Heart right ventricle (tissue), 16 donors: ENCODE results near the gene LRRC1. TPM values are rescaled to one million over a fixed set of nuclear protein-coding genes. Genes with fewer than 3 reads are reported as not detected.

ENCODE experiments used
- ATAC-seq, 8 donors: fragments of 200-7000 bp; cut with Tn5 transposase; one replicate each; pipeline ENCODE4 v1.9.1; 2020; ENCODE audit warnings: mild to moderate bottlenecking in 8 of 8, moderate library complexity in 8 of 8, moderate number of reproducible peaks in 1 of 8
- DNase-seq, 2 donors: peaks; one replicate each; pipeline ENCODE4 v3.0.0-alpha.2; 2020
- H3K27ac ChIP-seq, 10 donors: fragments of 200-600 bp; sonication (generic) in 2 of 10; one replicate each; pipeline versions ENCODE4 v1.5.0 to v1.8.0; 2020 to 2022; ENCODE audit warnings: mild to moderate bottlenecking in 3 of 10
- H3K27me3 ChIP-seq, 7 donors: fragments of 200-600 bp; one replicate each; pipeline ENCODE4 v1.8.0; 2021 to 2022; ENCODE audit warnings: mild to moderate bottlenecking in 2 of 7
- H3K36me3 ChIP-seq, 9 donors: fragments of 200-600 bp; sonication (generic) in 1 of 9; one replicate each; pipeline versions ENCODE4 v1.5.0 to v1.8.0; 2020 to 2022; ENCODE audit warnings: mild to moderate bottlenecking in 2 of 9
- H3K4me1 ChIP-seq, 9 donors: fragments of 200-600 bp; sonication (generic) in 1 of 9; one replicate each; pipeline versions ENCODE4 v1.5.0 to v1.8.0; 2020 to 2022; ENCODE audit warnings: mild to moderate bottlenecking in 4 of 9
- H3K4me3 ChIP-seq, 10 donors: fragments of 200-600 bp; sonication (generic) in 2 of 10; one replicate each; pipeline versions ENCODE4 v1.5.0 to v1.8.0; 2020 to 2022; ENCODE audit warnings: mild to moderate bottlenecking in 7 of 10, moderate library complexity in 2 of 10
- H3K9me3 ChIP-seq, 11 donors: fragments of 200-600 bp in 10 of 11; sonication (generic) in 2 of 11; one replicate each; pipeline versions ENCODE4 v1.5.0 to v1.8.0; 2013 to 2022; ENCODE audit warnings: mild to moderate bottlenecking in 2 of 11, control low read depth in 1 of 11, moderate library complexity in 1 of 11
- WGBS, 2 donors: extraction: QIAGEN DNeasy Blood & Tissue Kit; methylation state at CpG; one replicate each; pipeline ENCODE4 v1.1.7; 2013; ENCODE audit warnings: inconsistent platforms in 1 of 2; 5-methylcytosine and 5-hydroxymethylcytosine counted together
- intact Hi-C, 10 donors: fragments of 100-400 bp; cut with DNase I; formaldehyde crosslinking; loops; one replicate each; pipeline versions ENCODE4 v1.11.1 to v1.14.2; 2022
- long read RNA-seq, 3 donors: library from polyadenylated mRNA; unstranded; transcript quantifications; one replicate each; pipeline ENCODE4 v2.0.0, GENCODE V29; 2020 to 2021
- polyA plus RNA-seq, 2 donors: library from polyadenylated mRNA; stranded (reverse); fragments of 200-250 nt; gene quantifications; one replicate each; pipeline ENCODE4 v1.2.3, GENCODE V29; 2013
- total RNA-seq, 10 donors: library from RNA; stranded (reverse); fragmentation: NEBNext Ultra II Directional in 3 of 10; extraction: Animal tissue kit (Norgen Biotek cat#: 25700) in 3 of 10; gene quantifications; one replicate each; pipeline versions ENCODE4 v1.2.1 to v1.2.4, GENCODE V29; 2021 to 2023
- TF ChIP-seq, protein P1 (sequence below), 9 donors: fragments of 200-600 bp; sonication (generic) in 2 of 9; IDR thresholded peaks; one replicate each; pipeline versions ENCODE4 v1.5.0 to v1.8.0; 2021 to 2022; ENCODE audit warnings: antibody characterized with exemption in 9 of 9, mild to moderate bottlenecking in 5 of 9, moderate library complexity in 1 of 9
- donor health status: Arrhythmogenic right ventricular cardiomyopathy.
- donor health status: ischemic (EF 13 %, LVEDD 7.1; RV severe dilation, severe dysfunction).
- donor health status: healthy with polysubstance abuse.
- donor health status: DM: no; HTN: yes; CAD: no.
- donor health status: DM: no; HTN: no; CAD: no.
- donor health status: ischemic (EF 25% LVEDD 6.9; RV normal size, moderate dysfunction).
- donor health status: ischemic (EF 25% LVEDD 5.7; RV mildly dilated, moderate dysfunction).
- donor health status: healthy.
- donor health status: DM: yes; HTN: yes; CAD: no.
- donor health status: Ischemic cardiomyopathy.
- donor health status: ischemic (EF 35%, LVEDD 5.7; RV mildly dilated, moderate dysfunction).
- donor health status: nonischemic (EF 11% LVEDD 7.7; RV severe dilation, severe dysfunction).
- donor health status: DM: yes; HTN: yes; CAD: no.
- donor health status: PGD.
- donor health status: ischemic (EF 29% LVEDD 5.4; RV normal size, mild dysfunction).
- donor health status: nonischemic (EF 23%, LVEDD 6.1; RV moderate dilation, normal function).

Gene LRRC1
- total RNA-seq, result 1 to 10 TPM; 1.2 to 7.0 (median 4.7) TPM
- 1 to 10 TPM; 1.3 to 7.5 TPM for polyA plus RNA-seq
- long read RNA-seq, donor 1, partial matches to known transcripts, result 2 of 6 reads
- long read RNA-seq, donor 1, other reads (novel, unspliced or antisense), result 1 of 6 reads
- long read RNA-seq, donor 2, partial matches to known transcripts, result 0 of 6 reads
- long read RNA-seq, donor 2, other reads (novel, unspliced or antisense), result 3 of 6 reads
- long read RNA-seq, donor 3, result 0 reads

DNA sequence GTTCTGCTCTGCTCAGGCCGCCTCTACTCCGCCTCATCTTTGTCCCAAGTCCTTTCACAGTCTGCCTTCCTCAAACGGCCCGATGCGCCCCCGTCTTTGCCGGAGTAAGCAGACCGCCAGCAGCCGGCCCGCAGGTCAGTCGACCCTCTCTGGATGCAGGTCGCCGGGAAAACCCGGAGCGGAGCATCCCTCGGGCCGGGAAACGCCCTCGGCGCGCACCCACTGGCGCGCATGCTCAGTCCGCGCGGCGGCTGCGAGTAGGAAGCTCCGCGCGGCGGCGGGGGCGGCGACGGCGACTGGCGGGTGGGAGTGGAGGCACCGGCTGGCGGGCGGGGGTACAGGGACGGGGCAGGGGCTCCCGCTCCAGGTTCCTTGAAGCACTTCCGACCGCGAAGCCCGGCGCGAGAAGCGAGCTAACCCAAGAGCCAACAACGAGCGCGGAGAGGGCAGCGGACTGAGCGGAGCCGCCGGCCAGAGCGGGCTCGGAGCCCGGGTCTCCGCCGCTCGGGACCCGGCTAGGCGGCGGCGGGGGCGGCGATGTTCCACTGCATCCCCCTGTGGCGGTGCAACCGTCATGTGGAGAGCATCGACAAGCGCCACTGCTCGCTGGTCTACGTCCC lies at the start of gene LRRC1:
TSS of gene LRRC1 (plus strand) at position 286 of the 620 bp plus-strand sequence. CDS start at position 538, 252 bp downstream.
- no peaks in the 10 kb centered on the region for H3K36me3 ChIP-seq
- peak within 1 kb of the TSS; percentile 21 to 88 (median 78) for H3K27ac ChIP-seq
- peaks cover 0 to 33% (median 20%) of the 10 kb centered on the region in 9 donors for H3K4me1 ChIP-seq
- intact Hi-C loops, result loop anchor here in 9 of 10 donors (1.0 to 10.0 kb wide), 9 partner anchors 62 to 250 kb away; partner anchors contain the start of gene GCLC (in 1 of the 9)
- TF ChIP-seq, protein P1, sequence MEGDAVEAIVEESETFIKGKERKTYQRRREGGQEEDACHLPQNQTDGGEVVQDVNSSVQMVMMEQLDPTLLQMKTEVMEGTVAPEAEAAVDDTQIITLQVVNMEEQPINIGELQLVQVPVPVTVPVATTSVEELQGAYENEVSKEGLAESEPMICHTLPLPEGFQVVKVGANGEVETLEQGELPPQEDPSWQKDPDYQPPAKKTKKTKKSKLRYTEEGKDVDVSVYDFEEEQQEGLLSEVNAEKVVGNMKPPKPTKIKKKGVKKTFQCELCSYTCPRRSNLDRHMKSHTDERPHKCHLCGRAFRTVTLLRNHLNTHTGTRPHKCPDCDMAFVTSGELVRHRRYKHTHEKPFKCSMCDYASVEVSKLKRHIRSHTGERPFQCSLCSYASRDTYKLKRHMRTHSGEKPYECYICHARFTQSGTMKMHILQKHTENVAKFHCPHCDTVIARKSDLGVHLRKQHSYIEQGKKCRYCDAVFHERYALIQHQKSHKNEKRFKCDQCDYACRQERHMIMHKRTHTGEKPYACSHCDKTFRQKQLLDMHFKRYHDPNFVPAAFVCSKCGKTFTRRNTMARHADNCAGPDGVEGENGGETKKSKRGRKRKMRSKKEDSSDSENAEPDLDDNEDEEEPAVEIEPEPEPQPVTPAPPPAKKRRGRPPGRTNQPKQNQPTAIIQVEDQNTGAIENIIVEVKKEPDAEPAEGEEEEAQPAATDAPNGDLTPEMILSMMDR (IDR thresholded peaks at IDR 0.05), result no peak
- ATAC-seq, result peak; percentile 84 to 97 (median 95)
- H3K9me3 ChIP-seq, result peaks cover 0 to 6% (median 0%) of the 10 kb centered on the region in 11 donors
- H3K27me3 ChIP-seq, result peaks cover 0 to 29% (median 0%) of the 10 kb centered on the region in 7 donors
- H3K4me3 ChIP-seq, result peak within 1 kb of the TSS; percentile 59 to 96 (median 91)
- WGBS, 2 donors, result 0% methylated on average over 75 of the region's 75 CpGs
- peak; percentile 93 to 95 for DNase-seq

GRCh38 chr6:53746442-53747103 lies 48.2 kb upstream of the LRRC1 start:
- Histone ChIP-seq H3K27me3 (no peaks in the 10 kb centered on the region), H3K9me3 (no peaks in the 10 kb centered on the region), H3K4me1 (no peaks in the 10 kb centered on the region), H3K27ac (no peak overlapping the region), H3K36me3 (no peaks in the 10 kb centered on the region), H3K4me3 (no peak overlapping the region)
- DNase-seq, result no peak
- WGBS, 2 donors, result 42 to 48% methylated on average over 3 of the region's 3 CpGs
- intact Hi-C loops, result no loop called here
- TF ChIP-seq, protein P1 (IDR thresholded peaks at IDR 0.05), result no peak
- no peak for ATAC-seq

GRCh38 chr6:53750052-53750650 lies 44.7 kb upstream of the LRRC1 start:
- Histone ChIP-seq H3K4me3 (no peak overlapping the region), H3K27ac (no peak overlapping the region), H3K36me3 (no peaks in the 10 kb centered on the region), H3K4me1 (no peaks in the 10 kb centered on the region), H3K27me3 (no peaks in the 10 kb centered on the region), H3K9me3 (no peaks in the 10 kb centered on the region)
- WGBS, 2 donors, result 79 to 88% methylated on average over 2 of the region's 2 CpGs
- DNase-seq (no peak), ATAC-seq (no peak)
- intact Hi-C loops, result no loop called here
- TF ChIP-seq, protein P1 (IDR thresholded peaks at IDR 0.05), result no peak

DNA sequence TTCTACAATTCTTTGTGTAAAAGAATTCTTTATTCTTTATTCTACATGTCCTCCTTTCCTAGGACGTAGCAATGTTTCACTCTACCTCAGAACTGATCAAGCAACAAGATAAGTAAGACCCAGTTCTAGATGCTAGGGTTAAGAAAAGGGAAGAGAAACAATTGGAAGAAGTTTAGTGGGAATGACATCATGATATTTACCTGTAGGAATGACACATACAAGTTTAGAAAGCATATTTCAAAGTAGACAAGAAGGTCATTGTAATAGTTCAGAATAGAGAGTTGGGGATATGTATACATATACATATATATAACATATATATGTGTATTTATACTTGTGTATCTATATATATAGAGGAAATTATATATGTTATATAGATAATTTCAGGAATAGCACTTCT lies 43.4 kb upstream of the LRRC1 start:
- ATAC-seq, result no peak
- 0 to 51% methylated on average over 1 of the region's 1 CpG for WGBS, 2 donors
- Histone ChIP-seq H3K27ac (no peak overlapping the region), H3K4me1 (no peaks in the 10 kb centered on the region), H3K27me3 (no peaks in the 10 kb centered on the region), H3K4me3 (no peak overlapping the region), H3K36me3 (no peaks in the 10 kb centered on the region), H3K9me3 (no peaks in the 10 kb centered on the region)
- TF ChIP-seq, protein P1 (IDR thresholded peaks at IDR 0.05), result no peak
- no peak for DNase-seq
- intact Hi-C loops, result no loop called here
